ENCODE measurements around the gene RMND5B. TPM values are rescaled to one million over a fixed set of nuclear protein-coding genes. Genes with fewer than 3 reads are reported as not detected.
A peak's percentile ranks its signal among the peaks of the same experiment; 100 is the strongest.

The RMND5B gene
- total RNA-seq, 4 donors from 2014 or later: 36.7 to 149 (median 37.8) TPM

DNA sequence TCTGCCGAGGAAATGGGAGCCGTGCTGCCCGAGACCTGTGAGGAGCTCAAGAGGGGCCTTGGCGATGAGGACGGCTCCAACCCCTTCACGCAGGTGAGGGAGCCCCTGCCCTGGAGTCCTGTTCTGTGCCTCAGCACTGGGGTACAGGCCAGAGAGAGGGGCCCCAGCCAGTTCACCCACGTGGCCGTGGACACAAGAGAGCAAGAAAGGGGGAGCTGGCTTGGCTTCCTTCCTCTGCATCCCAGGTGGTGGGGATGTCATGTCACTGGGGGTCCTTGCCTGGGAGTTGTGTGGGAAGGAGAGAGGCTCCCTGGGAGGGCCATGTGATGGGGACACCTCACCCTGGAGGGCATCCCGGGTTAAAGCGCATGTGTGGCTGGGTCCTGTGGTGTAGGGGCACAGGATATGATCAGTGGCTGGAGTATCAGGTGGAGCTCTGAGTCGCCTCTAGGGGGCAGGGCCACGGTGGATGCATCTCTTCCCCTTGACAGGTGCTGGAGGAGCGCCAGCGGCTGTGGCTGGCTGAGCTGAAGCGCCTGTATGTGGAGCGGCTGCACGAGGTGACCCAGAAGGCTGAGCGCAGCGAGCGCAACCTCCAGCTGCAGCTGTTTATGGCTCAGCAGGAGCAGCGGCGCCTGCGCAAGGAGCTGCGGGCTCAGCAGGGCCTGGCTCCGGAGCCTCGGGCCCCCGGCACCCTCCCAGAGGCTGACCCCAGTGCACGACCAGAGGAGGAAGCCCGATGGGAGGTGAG is 10.0 kb upstream of the RMND5B start:
- TF ChIP-seq POLR2A (IDR thresholded peaks at IDR 0.05) (no peak), POLR2AphosphoS5 (IDR thresholded peaks at IDR 0.05) (peak; percentile 37 to 63 (median 45)), EP300 (IDR thresholded peaks at IDR 0.05; ENCODE audit: low read depth) (no peak)
- TF ChIP-seq, protein P1, sequence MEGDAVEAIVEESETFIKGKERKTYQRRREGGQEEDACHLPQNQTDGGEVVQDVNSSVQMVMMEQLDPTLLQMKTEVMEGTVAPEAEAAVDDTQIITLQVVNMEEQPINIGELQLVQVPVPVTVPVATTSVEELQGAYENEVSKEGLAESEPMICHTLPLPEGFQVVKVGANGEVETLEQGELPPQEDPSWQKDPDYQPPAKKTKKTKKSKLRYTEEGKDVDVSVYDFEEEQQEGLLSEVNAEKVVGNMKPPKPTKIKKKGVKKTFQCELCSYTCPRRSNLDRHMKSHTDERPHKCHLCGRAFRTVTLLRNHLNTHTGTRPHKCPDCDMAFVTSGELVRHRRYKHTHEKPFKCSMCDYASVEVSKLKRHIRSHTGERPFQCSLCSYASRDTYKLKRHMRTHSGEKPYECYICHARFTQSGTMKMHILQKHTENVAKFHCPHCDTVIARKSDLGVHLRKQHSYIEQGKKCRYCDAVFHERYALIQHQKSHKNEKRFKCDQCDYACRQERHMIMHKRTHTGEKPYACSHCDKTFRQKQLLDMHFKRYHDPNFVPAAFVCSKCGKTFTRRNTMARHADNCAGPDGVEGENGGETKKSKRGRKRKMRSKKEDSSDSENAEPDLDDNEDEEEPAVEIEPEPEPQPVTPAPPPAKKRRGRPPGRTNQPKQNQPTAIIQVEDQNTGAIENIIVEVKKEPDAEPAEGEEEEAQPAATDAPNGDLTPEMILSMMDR (IDR thresholded peaks at IDR 0.05): peak; percentile 51 to 68 (median 59)
- H3K4me3 ChIP-seq: peak overlapping the region in 3 of 4 donors; percentile 9 to 42 (median 11)
- peaks cover 11 to 40% (median 18%) of the 10 kb centered on the region in 4 donors for H3K4me1 ChIP-seq
- no peaks in the 10 kb centered on the region for H3K9me3 ChIP-seq
- in situ Hi-C loops (cut with MboI; ENCODE audit: low pct_ligation_motif_present in 1 of 4, low pct_unique_long_range_greater_than_20kb in 1 of 4, low sequenced_read_pairs in 3 of 4): no loop called here
- 44% methylated on average over 19 of the region's 29 CpGs; no CpG with 5 or more reads in 1 of the 2 donors for WGBS, 2 donors (ENCODE audit: low coverage in 1 of 2)
- H3K36me3 ChIP-seq: no peaks in the 10 kb centered on the region
- H3K27me3 ChIP-seq: peaks cover 22% of the 10 kb centered on the region
- intact Hi-C loops (cut with DNase I; ENCODE audit: low total_unique reads): no loop called here
- peak overlapping the region in 3 of 4 donors; percentile 37 to 66 (median 48) for H3K27ac ChIP-seq
- DNase-seq: peak; percentile 94

GRCh38 chr5:178121391-178122276 is 9.2 kb upstream of the RMND5B start:
- in situ Hi-C loops (cut with MboI; ENCODE audit: low pct_ligation_motif_present in 1 of 4, low pct_unique_long_range_greater_than_20kb in 1 of 4, low sequenced_read_pairs in 3 of 4): no loop called here
- DNase-seq: no peak
- intact Hi-C loops (cut with DNase I; ENCODE audit: low total_unique reads): no loop called here
- Histone ChIP-seq H3K36me3 (no peaks in the 10 kb centered on the region), H3K4me1 (peaks cover 11 to 32% (median 15%) of the 10 kb centered on the region in 4 donors), H3K4me3 (peak overlapping the region in 3 of 4 donors; percentile 9 to 42 (median 11)), H3K27ac (peak overlapping the region in 3 of 4 donors; percentile 37 to 66 (median 48)), H3K27me3 (peaks cover 14% of the 10 kb centered on the region), H3K9me3 (no peaks in the 10 kb centered on the region)
- TF ChIP-seq POLR2AphosphoS5 (IDR thresholded peaks at IDR 0.05) (no peak), POLR2A (IDR thresholded peaks at IDR 0.05) (no peak), EP300 (IDR thresholded peaks at IDR 0.05; ENCODE audit: low read depth) (no peak)
- TF ChIP-seq, protein P1 (IDR thresholded peaks at IDR 0.05): no peak
- WGBS, 2 donors (ENCODE audit: low coverage in 1 of 2): 72% methylated on average over 33 of the region's 38 CpGs; no CpG with 5 or more reads in 1 of the 2 donors

DNA sequence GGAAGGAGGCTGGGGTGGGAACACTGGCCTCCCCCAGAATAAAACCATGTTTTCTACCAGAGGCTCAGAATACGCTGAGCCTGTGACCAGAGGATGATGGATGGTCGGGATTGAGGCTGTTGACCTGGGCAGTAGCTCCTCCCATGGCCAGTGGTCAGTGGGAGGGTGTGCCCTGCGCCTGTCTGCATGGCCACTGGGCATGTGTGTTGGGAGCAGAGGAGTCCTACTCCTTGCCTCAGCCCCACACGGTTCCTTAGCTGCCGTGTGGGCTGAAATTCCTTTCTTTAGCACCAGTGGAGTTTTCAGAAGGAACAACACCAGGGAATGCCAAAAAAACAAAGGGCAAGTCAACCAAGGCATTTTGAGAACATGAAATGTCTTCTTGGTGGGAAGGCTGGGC is 8.5 kb upstream of the RMND5B start:
- Histone ChIP-seq H3K27me3 (peaks cover 6% of the 10 kb centered on the region), H3K9me3 (no peaks in the 10 kb centered on the region), H3K36me3 (no peaks in the 10 kb centered on the region), H3K4me3 (no peak overlapping the region), H3K27ac (no peak overlapping the region), H3K4me1 (peaks cover 11 to 29% (median 14%) of the 10 kb centered on the region in 4 donors)
- DNase-seq: no peak
- intact Hi-C loops (cut with DNase I; ENCODE audit: low total_unique reads) (no loop called here), in situ Hi-C loops (cut with MboI; ENCODE audit: low pct_ligation_motif_present in 1 of 4, low pct_unique_long_range_greater_than_20kb in 1 of 4, low sequenced_read_pairs in 3 of 4) (no loop called here)
- TF ChIP-seq, protein P1 (IDR thresholded peaks at IDR 0.05): no peak
- TF ChIP-seq EP300 (IDR thresholded peaks at IDR 0.05; ENCODE audit: low read depth) (no peak), POLR2AphosphoS5 (IDR thresholded peaks at IDR 0.05) (no peak), POLR2A (IDR thresholded peaks at IDR 0.05) (no peak)
- 95% methylated on average over 5 of the region's 5 CpGs; no CpG with 5 or more reads in 1 of the 2 donors for WGBS, 2 donors (ENCODE audit: low coverage in 1 of 2)
